K562 (cell line): ENCODE results near the gene MKS1. TPM values are rescaled to one million over a fixed set of nuclear protein-coding genes. Genes with fewer than 3 reads are reported as not detected.
A peak's percentile ranks its signal among the peaks of the same experiment; 100 is the strongest.

Experiments
- ARID4B ChIP-seq: sonication (generic); formaldehyde crosslinking; IDR thresholded peaks from 2 replicates; pipeline ENCODE4 v1.8.0; 2022; ENCODE audit warnings: mild to moderate bottlenecking, missing genetic modification reagents
- ATF3 ChIP-seq, 2 experiments: fragments of 450-650 bp in 1 of 2; sonication (generic) in 1 of 2; formaldehyde crosslinking in 1 of 2; IDR thresholded peaks in 1 of 2; conservative IDR thresholded peaks in 1 of 2; 2 replicates each; pipeline versions ENCODE4 v1.6.1 to v1.8.1; 2016 to 2023; ENCODE audit warnings: mild to moderate bottlenecking in 2 of 2, moderate library complexity in 2 of 2, inconsistent platforms in 1 of 2, missing genetic modification reagents in 1 of 2
- CEBPZ ChIP-seq: fragments of 150-350 bp; IDR thresholded peaks from 2 replicates; pipeline ENCODE4 v1.6.1; 2014; ENCODE audit warnings: low read depth, mild to moderate bottlenecking, low read length, borderline replicate concordance
- ELF2 ChIP-seq: fragments of 250-450 bp; sonication (Bioruptor Pico); IDR thresholded peaks from 2 replicates; pipeline ENCODE4 v1.5.0; 2021; ENCODE audit warnings: mild to moderate bottlenecking
- FOSL1 ChIP-seq: fragments of 200-800 bp; sonication (Bioruptor generic); conservative IDR thresholded peaks from 2 replicates; pipeline ENCODE4 v1.6.1; 2016; ENCODE audit warnings: missing genetic modification characterization, missing compliant biosample characterization
- HDAC6 ChIP-seq: IDR thresholded peaks from 2 replicates; pipeline ENCODE4 v1.6.1; 2012; ENCODE audit warnings: low read depth, mild to moderate bottlenecking, control low read depth, inconsistent platforms, low read length, moderate library complexity
- KAT2B ChIP-seq: IDR thresholded peaks from one replicate; pipeline ENCODE4 v1.6.1; 2012; ENCODE audit warnings: low read depth, mild to moderate bottlenecking, control low read depth, inconsistent platforms, low read length, moderate library complexity
- RNF219 ChIP-seq: fragments of 250-450 bp; sonication (Bioruptor Pico); IDR thresholded peaks from 2 replicates; pipeline ENCODE4 v1.5.0; 2022; ENCODE audit warnings: mild to moderate bottlenecking
- SAFB ChIP-seq: fragments of 200-400 bp; formaldehyde crosslinking; IDR thresholded peaks from 2 replicates; pipeline ENCODE4 v1.6.1; 2017; ENCODE audit warnings: low read depth, low read length, borderline replicate concordance
- VEZF1 ChIP-seq: fragments of 200-800 bp; sonication (Bioruptor generic); IDR thresholded peaks from 2 replicates; pipeline ENCODE4 v1.6.1; 2017; ENCODE audit warnings: missing genetic modification characterization, missing compliant biosample characterization
- ZNF589 ChIP-seq: fragments of 200-800 bp; sonication (Bioruptor generic); IDR thresholded peaks from 2 replicates; pipeline ENCODE4 v1.6.1; 2016; ENCODE audit warnings: low read depth, missing genetic modification characterization, missing compliant biosample characterization
- polyA plus RNA-seq, 8 experiments: library from polyadenylated mRNA; depleted of rRNA in 4 of 8; stranded (reverse) in 5 of 8; unstranded in 3 of 8; fragments of >200 nt; fragmentation: Nextera tagmentation in 2 of 8; fragmentation: Illumina TruSeq in 1 of 8; extraction: Ambion mirVana in 2 of 8; extraction: Trizol in 1 of 8; gene quantifications; 2 replicates each; pipeline versions ENCODE4 v1.2.1 to v1.2.3, GENCODE V29; 2011 to 2014; ENCODE audit warnings: inconsistent platforms in 1 of 8, missing spikeins in 1 of 8
- total RNA-seq, 7 experiments: library from RNA; depleted of rRNA in 6 of 7; stranded (reverse); fragments of >200 nt in 6 of 7; fragmentation: Illumina TruSeq in 2 of 7; extraction: Trizol in 2 of 7; gene quantifications; 2 replicates each; pipeline versions ENCODE4 v1.2.1 to v1.2.3, GENCODE V29; 2011 to 2021; ENCODE audit warnings: low replicate concordance in 1 of 7

MKS1 gene
- total and polyA plus RNA-seq, 9 of the 15 experiments (the other 6 are each of a cell fraction or from before 2014, with no cell fraction given), result 16.3 to 31.0 (median 25.9) TPM

- TF ChIP-seq VEZF1 (CRISPR knock-in tag) (peak; percentile 42; the same call in 1 of the 2 replicates), CEBPZ (no peak), HDAC6 (no peak), ZNF589 (CRISPR knock-in tag) (0 out of 2 replicates have a peak, but pooled peaks have one; percentile 39), RNF219 (CRISPR knock-in tag) (no peak), FOSL1 (peak; percentile 83), KAT2B (no peak), ARID4B (CRISPR knock-in tag) (no peak), SAFB (no peak), ELF2 (CRISPR knock-in tag) (no peak), ATF3 (IDR thresholded peaks at IDR 0.05) (0 out of 2 replicates have a peak, but pooled peaks have one; percentile 27), ATF3 (CRISPR knock-in tag; conservative IDR thresholded peaks at IDR 0.05) (no peak)
Observed at GRCh38 chr17:58189436-58190146, 29.5 kb downstream of the MKS1 start (continued).
